ENCODE measurements around the gene VPS4B. TPM values are rescaled to one million over a fixed set of nuclear protein-coding genes. Genes with fewer than 3 reads are reported as not detected.

Gene VPS4B
- total RNA-seq, 4 donors from 2014 or later: 32.2 to 53.5 (median 45.3) TPM

DNA sequence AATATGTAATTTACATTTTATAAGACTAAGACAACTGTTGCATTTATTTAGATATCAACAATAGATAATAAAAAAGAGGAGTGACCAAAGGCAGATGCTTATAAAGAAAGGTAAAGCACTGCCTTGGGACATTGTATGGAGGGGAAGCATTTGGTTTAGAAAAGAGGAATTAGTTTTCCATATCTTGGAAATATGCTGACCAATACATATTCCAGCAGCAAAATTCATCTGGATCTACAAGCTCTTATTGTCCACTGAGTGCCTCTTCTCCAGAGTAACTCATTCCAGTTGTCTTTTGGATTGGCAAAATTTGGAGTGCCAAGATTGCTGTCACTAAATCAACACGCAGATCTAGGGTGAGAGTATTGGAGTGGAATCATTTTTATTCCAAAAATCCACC lies 8.9 kb upstream of the VPS4B start:
- TF ChIP-seq, protein P1, sequence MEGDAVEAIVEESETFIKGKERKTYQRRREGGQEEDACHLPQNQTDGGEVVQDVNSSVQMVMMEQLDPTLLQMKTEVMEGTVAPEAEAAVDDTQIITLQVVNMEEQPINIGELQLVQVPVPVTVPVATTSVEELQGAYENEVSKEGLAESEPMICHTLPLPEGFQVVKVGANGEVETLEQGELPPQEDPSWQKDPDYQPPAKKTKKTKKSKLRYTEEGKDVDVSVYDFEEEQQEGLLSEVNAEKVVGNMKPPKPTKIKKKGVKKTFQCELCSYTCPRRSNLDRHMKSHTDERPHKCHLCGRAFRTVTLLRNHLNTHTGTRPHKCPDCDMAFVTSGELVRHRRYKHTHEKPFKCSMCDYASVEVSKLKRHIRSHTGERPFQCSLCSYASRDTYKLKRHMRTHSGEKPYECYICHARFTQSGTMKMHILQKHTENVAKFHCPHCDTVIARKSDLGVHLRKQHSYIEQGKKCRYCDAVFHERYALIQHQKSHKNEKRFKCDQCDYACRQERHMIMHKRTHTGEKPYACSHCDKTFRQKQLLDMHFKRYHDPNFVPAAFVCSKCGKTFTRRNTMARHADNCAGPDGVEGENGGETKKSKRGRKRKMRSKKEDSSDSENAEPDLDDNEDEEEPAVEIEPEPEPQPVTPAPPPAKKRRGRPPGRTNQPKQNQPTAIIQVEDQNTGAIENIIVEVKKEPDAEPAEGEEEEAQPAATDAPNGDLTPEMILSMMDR (IDR thresholded peaks at IDR 0.05; ENCODE audit: low read depth): no peak

DNA sequence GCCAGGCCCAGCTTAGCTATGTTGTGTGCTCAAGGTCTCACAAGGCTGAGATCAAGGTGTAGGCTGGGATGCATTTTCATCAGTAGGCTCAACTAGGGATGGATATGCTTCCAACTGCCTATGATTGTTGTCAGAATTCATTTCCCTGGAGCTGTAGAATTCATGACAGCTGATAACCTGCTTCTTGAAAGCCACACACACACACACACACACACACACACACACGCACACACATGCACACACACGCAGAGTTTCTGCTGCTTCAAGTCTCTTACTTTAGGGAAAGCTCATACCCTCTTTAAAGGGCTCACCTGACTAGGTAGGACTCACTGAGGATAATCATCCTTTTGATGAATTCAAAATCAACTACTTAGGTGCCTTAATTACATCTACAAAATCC lies 8.2 kb upstream of the VPS4B start:
- TF ChIP-seq, protein P1 (IDR thresholded peaks at IDR 0.05; ENCODE audit: low read depth): no peak

GRCh38 chr18:63427558-63427957 lies 5.3 kb upstream of the VPS4B start:
- TF ChIP-seq, protein P1 (IDR thresholded peaks at IDR 0.05; ENCODE audit: low read depth): no peak

GRCh38 chr18:63422864-63423304 lies 608 bp upstream of the VPS4B start:
- TF ChIP-seq, protein P1 (IDR thresholded peaks at IDR 0.05; ENCODE audit: low read depth): no peak

DNA sequence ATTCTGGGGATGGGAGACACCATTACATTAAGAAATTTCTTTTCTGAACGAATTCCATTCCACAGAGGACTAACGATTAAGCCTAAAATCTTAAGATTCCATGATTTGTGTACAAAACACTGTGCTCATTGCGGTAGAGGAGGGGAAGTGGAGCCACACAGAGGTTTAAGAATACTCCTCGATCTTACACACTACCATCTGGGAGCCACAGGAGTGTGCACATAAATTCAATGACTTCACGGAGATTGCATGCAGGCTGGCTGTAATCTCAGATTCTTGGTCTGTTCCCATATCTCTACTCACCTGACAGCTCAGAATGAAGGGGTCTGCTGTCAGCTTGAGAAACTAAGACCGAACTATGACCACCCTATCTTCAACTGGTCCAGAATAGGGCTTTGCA lies 762 bp downstream of the VPS4B start:
- TF ChIP-seq, protein P1 (IDR thresholded peaks at IDR 0.05; ENCODE audit: low read depth): no peak

DNA sequence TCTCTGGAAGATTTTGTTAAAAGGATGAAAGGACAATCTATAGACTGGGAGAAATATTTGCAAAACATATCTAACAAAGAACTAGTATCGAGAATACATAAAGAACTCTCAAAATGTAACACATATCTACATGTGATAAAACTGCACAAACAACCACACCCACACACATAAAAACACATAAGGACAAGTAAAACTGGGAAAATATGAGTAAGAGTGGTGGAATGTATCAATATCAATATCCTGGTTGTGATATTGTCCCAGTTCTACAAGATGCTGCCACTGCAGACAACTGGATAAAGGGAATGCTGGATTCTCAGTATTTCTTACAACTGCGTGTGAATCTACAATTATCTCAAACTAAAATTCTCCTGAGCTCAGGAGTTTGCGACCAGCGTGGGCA lies 9.3 kb downstream of the VPS4B start:
- TF ChIP-seq, protein P1 (IDR thresholded peaks at IDR 0.05; ENCODE audit: low read depth): no peak

DNA sequence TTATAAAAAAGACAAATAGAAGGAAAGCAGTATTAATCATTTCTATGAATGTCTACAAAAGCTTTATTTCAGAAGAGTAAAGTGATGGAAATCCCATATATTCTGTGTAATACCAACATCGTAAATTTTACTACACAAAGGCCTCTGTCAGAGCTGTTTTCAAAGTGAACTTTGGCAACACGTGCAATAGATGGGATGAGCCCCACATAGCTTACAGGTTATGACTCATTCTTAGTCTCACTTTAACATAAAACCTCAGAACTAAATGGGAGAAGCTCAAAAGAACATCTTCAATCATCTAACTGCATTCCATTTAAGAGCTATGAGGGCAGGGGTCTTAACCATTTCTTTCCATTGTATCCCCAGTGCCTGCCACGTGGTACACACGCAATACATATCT lies 11.5 kb downstream of the VPS4B start:
- TF ChIP-seq, protein P1 (IDR thresholded peaks at IDR 0.05; ENCODE audit: low read depth): no peak

Data from subcutaneous adipose tissue (tissue), 4 donors.